Measurements from ENCODE around the gene TUBE1.

The TUBE1 gene

GRCh38 chr6:112038756-112039430 is 48.4 kb downstream of the TUBE1 start:
- no peak for ATAC-seq
- no peak for TF ChIP-seq ARNTL (CRISPR knock-in tag; IDR thresholded peaks at IDR 0.05; ENCODE audit: borderline replicate concordance, low read depth)
- TF ChIP-seq, protein P1, sequence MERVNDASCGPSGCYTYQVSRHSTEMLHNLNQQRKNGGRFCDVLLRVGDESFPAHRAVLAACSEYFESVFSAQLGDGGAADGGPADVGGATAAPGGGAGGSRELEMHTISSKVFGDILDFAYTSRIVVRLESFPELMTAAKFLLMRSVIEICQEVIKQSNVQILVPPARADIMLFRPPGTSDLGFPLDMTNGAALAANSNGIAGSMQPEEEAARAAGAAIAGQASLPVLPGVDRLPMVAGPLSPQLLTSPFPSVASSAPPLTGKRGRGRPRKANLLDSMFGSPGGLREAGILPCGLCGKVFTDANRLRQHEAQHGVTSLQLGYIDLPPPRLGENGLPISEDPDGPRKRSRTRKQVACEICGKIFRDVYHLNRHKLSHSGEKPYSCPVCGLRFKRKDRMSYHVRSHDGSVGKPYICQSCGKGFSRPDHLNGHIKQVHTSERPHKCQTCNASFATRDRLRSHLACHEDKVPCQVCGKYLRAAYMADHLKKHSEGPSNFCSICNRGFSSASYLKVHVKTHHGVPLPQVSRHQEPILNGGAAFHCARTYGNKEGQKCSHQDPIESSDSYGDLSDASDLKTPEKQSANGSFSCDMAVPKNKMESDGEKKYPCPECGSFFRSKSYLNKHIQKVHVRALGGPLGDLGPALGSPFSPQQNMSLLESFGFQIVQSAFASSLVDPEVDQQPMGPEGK (CRISPR knock-in tag; IDR thresholded peaks at IDR 0.05; ENCODE audit: borderline replicate concordance) = no peak
- TF ChIP-seq, protein P2, sequence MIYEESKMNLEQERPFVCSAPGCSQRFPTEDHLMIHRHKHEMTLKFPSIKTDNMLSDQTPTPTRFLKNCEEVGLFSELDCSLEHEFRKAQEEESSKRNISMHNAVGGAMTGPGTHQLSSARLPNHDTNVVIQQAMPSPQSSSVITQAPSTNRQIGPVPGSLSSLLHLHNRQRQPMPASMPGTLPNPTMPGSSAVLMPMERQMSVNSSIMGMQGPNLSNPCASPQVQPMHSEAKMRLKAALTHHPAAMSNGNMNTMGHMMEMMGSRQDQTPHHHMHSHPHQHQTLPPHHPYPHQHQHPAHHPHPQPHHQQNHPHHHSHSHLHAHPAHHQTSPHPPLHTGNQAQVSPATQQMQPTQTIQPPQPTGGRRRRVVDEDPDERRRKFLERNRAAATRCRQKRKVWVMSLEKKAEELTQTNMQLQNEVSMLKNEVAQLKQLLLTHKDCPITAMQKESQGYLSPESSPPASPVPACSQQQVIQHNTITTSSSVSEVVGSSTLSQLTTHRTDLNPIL (CRISPR knock-in tag; IDR thresholded peaks at IDR 0.05; ENCODE audit: low read depth) = no peak
- TF ChIP-seq CSDC2 (CRISPR knock-in tag; IDR thresholded peaks at IDR 0.05) = no peak
- TF ChIP-seq TOX (CRISPR knock-in tag; IDR thresholded peaks at IDR 0.05; ENCODE audit: borderline replicate concordance) = no peak
- no peak for TF ChIP-seq ZC3H10 (CRISPR knock-in tag; IDR thresholded peaks at IDR 0.05)
- TF ChIP-seq RARB (CRISPR knock-in tag; IDR thresholded peaks at IDR 0.05) = no peak
- TF ChIP-seq TCF4 (CRISPR knock-in tag; IDR thresholded peaks at IDR 0.05; ENCODE audit: borderline replicate concordance) = no peak
- no peak for TF ChIP-seq GLIS3 (CRISPR knock-in tag; IDR thresholded peaks at IDR 0.05)
- TF ChIP-seq ZFP3 (CRISPR knock-in tag; IDR thresholded peaks at IDR 0.05) = no peak
- no peak for TF ChIP-seq ZFP30 (CRISPR knock-in tag; IDR thresholded peaks at IDR 0.05)
- TF ChIP-seq SNAI2 (CRISPR knock-in tag; IDR thresholded peaks at IDR 0.05) = no peak
- no peak for TF ChIP-seq ISL1 (CRISPR knock-in tag; IDR thresholded peaks at IDR 0.05)
- TF ChIP-seq PPARA (CRISPR knock-in tag; IDR thresholded peaks at IDR 0.05; ENCODE audit: borderline replicate concordance) = no peak
- TF ChIP-seq ZNF8 (CRISPR knock-in tag; IDR thresholded peaks at IDR 0.05) = no peak

DNA sequence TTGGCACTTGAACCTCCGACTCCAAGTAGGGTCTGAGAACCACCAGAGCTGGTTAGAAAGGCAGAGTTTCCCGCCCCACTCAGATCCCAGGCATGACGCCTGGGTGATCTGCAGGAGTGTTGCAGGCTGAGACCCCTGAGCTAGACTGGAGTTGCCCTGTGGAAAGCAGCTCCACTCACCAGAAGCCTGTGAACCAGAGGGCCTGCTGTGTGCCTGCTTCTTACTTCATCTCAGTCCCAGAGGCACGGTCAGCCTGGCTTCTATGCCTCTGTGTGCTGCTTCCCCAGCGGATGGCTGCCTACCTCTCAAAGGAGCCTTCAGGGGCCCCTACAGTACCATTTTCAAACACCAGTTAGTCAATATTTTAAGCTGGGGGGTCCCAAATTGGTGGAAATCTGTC is 49.0 kb downstream of the TUBE1 start:
- peak; percentile 12 for ATAC-seq
- TF ChIP-seq CSDC2 (CRISPR knock-in tag; IDR thresholded peaks at IDR 0.05) (no peak), GLIS3 (CRISPR knock-in tag; IDR thresholded peaks at IDR 0.05) (no peak)

GRCh38 chr6:112037783-112038216 is 49.5 kb downstream of the TUBE1 start:
- ATAC-seq = peak; percentile 97
- 0 out of 2 replicates have a peak, but pooled peaks have one; percentile 20 for TF ChIP-seq ZFP3 (CRISPR knock-in tag; IDR thresholded peaks at IDR 0.05)
- TF ChIP-seq, protein P3, sequence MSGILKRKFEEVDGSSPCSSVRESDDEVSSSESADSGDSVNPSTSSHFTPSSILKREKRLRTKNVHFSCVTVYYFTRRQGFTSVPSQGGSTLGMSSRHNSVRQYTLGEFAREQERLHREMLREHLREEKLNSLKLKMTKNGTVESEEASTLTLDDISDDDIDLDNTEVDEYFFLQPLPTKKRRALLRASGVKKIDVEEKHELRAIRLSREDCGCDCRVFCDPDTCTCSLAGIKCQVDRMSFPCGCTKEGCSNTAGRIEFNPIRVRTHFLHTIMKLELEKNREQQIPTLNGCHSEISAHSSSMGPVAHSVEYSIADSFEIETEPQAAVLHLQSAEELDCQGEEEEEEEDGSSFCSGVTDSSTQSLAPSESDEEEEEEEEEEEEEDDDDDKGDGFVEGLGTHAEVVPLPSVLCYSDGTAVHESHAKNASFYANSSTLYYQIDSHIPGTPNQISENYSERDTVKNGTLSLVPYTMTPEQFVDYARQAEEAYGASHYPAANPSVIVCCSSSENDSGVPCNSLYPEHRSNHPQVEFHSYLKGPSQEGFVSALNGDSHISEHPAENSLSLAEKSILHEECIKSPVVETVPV (CRISPR knock-in tag; IDR thresholded peaks at IDR 0.05) = no peak

GRCh38 chr6:112036088-112036637 is 51.1 kb downstream of the TUBE1 start:
- TF ChIP-seq TOX (CRISPR knock-in tag; IDR thresholded peaks at IDR 0.05; ENCODE audit: borderline replicate concordance) (no peak), CSDC2 (CRISPR knock-in tag; IDR thresholded peaks at IDR 0.05) (no peak)
- no peak for ATAC-seq

GRCh38 chr6:112034616-112034995 is 52.7 kb downstream of the TUBE1 start:
- TF ChIP-seq, protein P3 (CRISPR knock-in tag; IDR thresholded peaks at IDR 0.05) = no peak
- TF ChIP-seq RARB (CRISPR knock-in tag; IDR thresholded peaks at IDR 0.05) (no peak), ZNF70 (CRISPR knock-in tag; IDR thresholded peaks at IDR 0.05) (no peak), ARNTL (CRISPR knock-in tag; IDR thresholded peaks at IDR 0.05; ENCODE audit: borderline replicate concordance, low read depth) (no peak), ZC3H10 (CRISPR knock-in tag; IDR thresholded peaks at IDR 0.05) (no peak), ZFP30 (CRISPR knock-in tag; IDR thresholded peaks at IDR 0.05) (no peak)
- TF ChIP-seq, protein P4, sequence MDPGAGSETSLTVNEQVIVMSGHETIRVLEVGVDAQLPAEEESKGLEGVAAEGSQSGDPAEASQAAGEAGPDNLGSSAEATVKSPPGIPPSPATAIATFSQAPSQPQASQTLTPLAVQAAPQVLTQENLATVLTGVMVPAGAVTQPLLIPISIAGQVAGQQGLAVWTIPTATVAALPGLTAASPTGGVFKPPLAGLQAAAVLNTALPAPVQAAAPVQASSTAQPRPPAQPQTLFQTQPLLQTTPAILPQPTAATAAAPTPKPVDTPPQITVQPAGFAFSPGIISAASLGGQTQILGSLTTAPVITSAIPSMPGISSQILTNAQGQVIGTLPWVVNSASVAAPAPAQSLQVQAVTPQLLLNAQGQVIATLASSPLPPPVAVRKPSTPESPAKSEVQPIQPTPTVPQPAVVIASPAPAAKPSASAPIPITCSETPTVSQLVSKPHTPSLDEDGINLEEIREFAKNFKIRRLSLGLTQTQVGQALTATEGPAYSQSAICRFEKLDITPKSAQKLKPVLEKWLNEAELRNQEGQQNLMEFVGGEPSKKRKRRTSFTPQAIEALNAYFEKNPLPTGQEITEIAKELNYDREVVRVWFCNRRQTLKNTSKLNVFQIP (CRISPR knock-in tag; IDR thresholded peaks at IDR 0.05; ENCODE audit: borderline replicate concordance, low read depth) = no peak

More at GRCh38 chr6:112034616-112034995, 52.7 kb downstream of the TUBE1 start:
- ATAC-seq = no peak

All from SK-N-SH treated with all-trans-retinoic acid at 6 μM for 48 hours (cell line).